Thoracic aorta (tissue), 2 donors: Measurements from ENCODE around the gene MSRB3. TPM values are rescaled to one million over a fixed set of nuclear protein-coding genes. Genes with fewer than 3 reads are reported as not detected.

Source experiments
- ATAC-seq: fragments of 150-250 bp; one replicate; pipeline ENCODE4 v1.8.0; 2017; ENCODE audit warnings: low read depth; ENCODE audit not compliant: insufficient number of reproducible peaks, low FRiP score
- DNase-seq: peaks from one replicate; pipeline ENCODE4 v3.0.0-alpha.2; 2020; ENCODE audit warnings: low spot score
- H3K27ac ChIP-seq, 2 donors: fragments of 200-600 bp; sonication (generic); 1 replicate in 1 of 2; 2 replicates in 1 of 2; pipeline ENCODE4 v1.5.1; 2016; ENCODE audit warnings: mild to moderate bottlenecking in 2 of 2, moderate library complexity in 2 of 2
- H3K27me3 ChIP-seq: fragments of 200-600 bp; sonication (generic); replicated peaks from 2 replicates; pipeline ENCODE4 v1.6.0; 2016; ENCODE audit warnings: mild to moderate bottlenecking; ENCODE audit not compliant: insufficient read depth
- H3K36me3 ChIP-seq: fragments of 200-600 bp; sonication (generic); one replicate; pipeline ENCODE4 v1.5.1; 2016
- H3K4me1 ChIP-seq, 2 donors: fragments of 200-600 bp; sonication (generic); 1 replicate in 1 of 2; 2 replicates in 1 of 2; pipeline versions ENCODE4 v1.5.1 to v1.6.0; 2016; ENCODE audit warnings: low read depth in 2 of 2, mild to moderate bottlenecking in 1 of 2; ENCODE audit not compliant: control insufficient read depth in 1 of 2
- H3K4me3 ChIP-seq: fragments of 200-600 bp; sonication (generic); 2 replicates; pipeline ENCODE4 v1.5.1; 2016; ENCODE audit warnings: mild to moderate bottlenecking
- H3K9me3 ChIP-seq: fragments of 200-600 bp; sonication (generic); 2 replicates; pipeline ENCODE4 v1.5.1; 2016
- total RNA-seq, 2 donors: library from RNA; depleted of rRNA; stranded (reverse); fragments of >200 nt; gene quantifications; one replicate each; pipeline versions ENCODE4 v1.1.0 to v1.2.3, GENCODE V29; 2016
- TF ChIP-seq, protein P1 (sequence below): fragments of 200-600 bp; sonication (generic); IDR thresholded peaks from one replicate; pipeline ENCODE4 v1.5.1; 2019; ENCODE audit warnings: antibody characterized with exemption

The MSRB3 gene
- total RNA-seq, 2 donors from 2014 or later, result 221 to 232 TPM

DNA sequence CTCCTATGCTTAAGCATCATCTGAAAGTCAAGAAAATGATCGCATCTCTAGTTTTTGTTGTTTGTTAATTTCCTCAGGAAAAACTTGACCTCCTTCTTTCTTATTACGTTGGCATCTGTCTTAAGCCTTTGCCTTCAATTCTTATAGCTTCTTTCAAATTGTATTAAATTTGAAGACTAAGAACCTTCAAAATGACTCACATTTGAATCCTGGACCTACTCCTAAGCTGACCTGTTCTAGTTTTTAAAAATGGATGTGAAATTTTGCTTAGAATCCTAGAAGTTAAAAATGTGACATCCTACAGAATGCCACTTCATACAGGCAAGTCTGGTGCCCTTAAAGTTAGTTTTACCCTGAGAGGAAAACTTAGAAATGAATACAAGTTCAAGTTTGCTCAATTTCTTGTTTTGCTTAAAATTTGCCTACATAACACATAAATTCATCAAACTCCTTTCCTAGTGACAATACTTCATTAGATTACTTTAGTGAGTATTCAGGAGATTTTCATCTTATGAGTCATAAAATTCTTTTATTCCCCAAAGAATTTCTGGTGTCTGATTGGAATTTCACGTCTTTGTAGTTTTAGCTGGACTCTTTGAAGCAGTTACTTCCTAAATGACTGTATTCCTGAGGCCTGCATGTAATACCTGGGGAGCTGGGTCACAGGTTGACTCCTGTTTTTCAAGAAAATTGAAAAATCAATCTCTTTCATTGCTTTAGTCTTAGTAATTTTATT, 152.3 kb downstream of the MSRB3 start:
- H3K27ac ChIP-seq, result no peak overlapping the region
- DNase-seq, result no peak
- TF ChIP-seq, protein P1, sequence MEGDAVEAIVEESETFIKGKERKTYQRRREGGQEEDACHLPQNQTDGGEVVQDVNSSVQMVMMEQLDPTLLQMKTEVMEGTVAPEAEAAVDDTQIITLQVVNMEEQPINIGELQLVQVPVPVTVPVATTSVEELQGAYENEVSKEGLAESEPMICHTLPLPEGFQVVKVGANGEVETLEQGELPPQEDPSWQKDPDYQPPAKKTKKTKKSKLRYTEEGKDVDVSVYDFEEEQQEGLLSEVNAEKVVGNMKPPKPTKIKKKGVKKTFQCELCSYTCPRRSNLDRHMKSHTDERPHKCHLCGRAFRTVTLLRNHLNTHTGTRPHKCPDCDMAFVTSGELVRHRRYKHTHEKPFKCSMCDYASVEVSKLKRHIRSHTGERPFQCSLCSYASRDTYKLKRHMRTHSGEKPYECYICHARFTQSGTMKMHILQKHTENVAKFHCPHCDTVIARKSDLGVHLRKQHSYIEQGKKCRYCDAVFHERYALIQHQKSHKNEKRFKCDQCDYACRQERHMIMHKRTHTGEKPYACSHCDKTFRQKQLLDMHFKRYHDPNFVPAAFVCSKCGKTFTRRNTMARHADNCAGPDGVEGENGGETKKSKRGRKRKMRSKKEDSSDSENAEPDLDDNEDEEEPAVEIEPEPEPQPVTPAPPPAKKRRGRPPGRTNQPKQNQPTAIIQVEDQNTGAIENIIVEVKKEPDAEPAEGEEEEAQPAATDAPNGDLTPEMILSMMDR, result no peak
- H3K4me1 ChIP-seq, result peaks cover 0 to 21% of the 10 kb centered on the region in 2 donors
- no peaks in the 10 kb centered on the region for H3K36me3 ChIP-seq
- H3K9me3 ChIP-seq, result peaks cover 13% of the 10 kb centered on the region
- H3K4me3 ChIP-seq, result no peak overlapping the region
- H3K27me3 ChIP-seq, result no peaks in the 10 kb centered on the region
- no peak for ATAC-seq

DNA sequence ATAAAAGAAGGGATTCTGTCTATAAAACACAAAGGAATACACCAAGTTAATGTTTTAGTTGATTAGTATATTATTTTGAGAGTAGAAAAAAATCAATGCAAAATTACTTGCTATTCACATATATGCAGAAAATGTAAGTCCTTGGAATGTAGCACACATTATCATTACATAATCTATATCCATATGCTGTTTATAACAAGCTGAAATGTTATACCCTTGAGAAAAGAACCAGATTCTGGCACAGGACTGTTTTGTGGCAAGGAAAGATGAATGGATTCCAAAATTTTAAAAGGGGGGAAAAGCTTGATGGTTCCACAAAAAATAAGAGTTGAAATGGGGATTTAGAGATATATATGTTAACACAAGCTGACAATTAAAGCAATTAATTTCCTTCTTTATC, 153.6 kb downstream of the MSRB3 start:
- TF ChIP-seq, protein P1, result no peak
- H3K27ac ChIP-seq, result no peak overlapping the region
- DNase-seq (no peak), ATAC-seq (no peak)
- peaks cover 0 to 21% of the 10 kb centered on the region in 2 donors for H3K4me1 ChIP-seq
- H3K36me3 ChIP-seq, result no peaks in the 10 kb centered on the region
- no peak overlapping the region for H3K4me3 ChIP-seq
- no peaks in the 10 kb centered on the region for H3K27me3 ChIP-seq
- peaks cover under 1% of the 10 kb centered on the region for H3K9me3 ChIP-seq

DNA sequence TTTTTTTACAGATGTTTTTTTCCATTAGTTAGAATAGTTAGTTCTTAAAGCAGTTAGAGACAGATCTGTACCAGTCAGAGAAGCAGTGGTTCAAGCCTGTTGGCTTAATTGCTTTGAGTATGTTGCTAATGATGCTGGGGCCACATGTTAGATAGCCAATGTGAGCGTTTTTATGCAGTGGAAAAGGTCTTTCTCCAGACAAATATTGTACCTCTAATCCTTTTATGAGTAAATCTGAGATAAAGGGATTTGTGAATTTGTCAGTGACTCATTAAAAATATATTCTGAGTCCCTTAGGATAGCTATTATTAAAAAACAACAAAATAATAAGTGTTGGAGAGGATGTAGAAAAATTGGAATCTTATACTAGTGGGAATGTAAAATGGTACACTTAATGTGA, 154.2 kb downstream of the MSRB3 start:
- Histone ChIP-seq H3K27me3 (no peaks in the 10 kb centered on the region), H3K4me3 (no peak overlapping the region)
- TF ChIP-seq, protein P1, result no peak

DNA sequence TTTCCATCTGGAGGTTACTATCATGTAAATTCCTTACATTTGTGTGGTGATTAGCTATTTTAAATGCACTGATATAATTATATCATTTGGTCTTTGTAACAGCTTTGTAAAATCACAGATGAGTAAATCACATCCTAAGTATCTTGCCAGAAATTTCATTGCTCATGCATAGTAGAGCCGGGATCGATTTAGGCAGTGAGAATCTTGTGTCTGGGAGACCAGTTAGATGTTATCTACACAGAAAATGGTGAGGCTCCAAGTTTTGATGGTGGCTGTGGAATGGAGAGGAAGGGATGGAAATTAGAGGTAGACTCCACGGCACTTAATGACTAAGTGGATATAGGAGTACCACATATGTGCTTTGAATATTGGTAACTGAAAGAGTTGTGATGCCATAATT, 156.3 kb downstream of the MSRB3 start:
- no peaks in the 10 kb centered on the region for H3K27me3 ChIP-seq
- H3K4me3 ChIP-seq, result no peak overlapping the region
- TF ChIP-seq, protein P1, result no peak
- no peak overlapping the region for H3K27ac ChIP-seq
- H3K9me3 ChIP-seq, result no peaks in the 10 kb centered on the region
- H3K36me3 ChIP-seq, result no peaks in the 10 kb centered on the region
- DNase-seq (no peak), ATAC-seq (no peak)
- peaks cover 0 to 21% of the 10 kb centered on the region in 2 donors for H3K4me1 ChIP-seq

More for the DNA sequence above, 154.2 kb downstream of the MSRB3 start:
- Histone ChIP-seq H3K9me3 (no peaks in the 10 kb centered on the region), H3K4me1 (peaks cover 0 to 21% of the 10 kb centered on the region in 2 donors), H3K36me3 (no peaks in the 10 kb centered on the region), H3K27ac (no peak overlapping the region)
- DNase-seq (no peak), ATAC-seq (no peak)

DNA sequence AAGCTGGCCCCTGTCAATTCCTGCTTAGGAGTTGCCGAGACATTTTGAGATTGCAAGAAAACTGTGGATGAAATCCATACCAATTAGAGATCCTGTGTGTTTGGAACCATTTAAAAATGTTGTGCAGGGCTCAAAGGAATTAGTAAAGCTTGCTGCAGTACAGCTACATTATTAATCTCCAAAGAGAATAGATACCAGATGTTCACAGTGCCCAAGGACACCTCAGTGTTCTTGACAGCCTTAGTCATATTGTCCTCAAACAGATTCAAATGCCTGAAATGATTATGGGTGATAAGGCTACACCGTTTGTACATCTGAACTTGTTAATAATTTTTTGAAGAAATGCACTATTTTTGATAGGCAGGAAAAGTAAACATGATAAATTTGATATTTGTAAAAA, 164.6 kb downstream of the MSRB3 start:
- H3K9me3 ChIP-seq, result no peaks in the 10 kb centered on the region
- TF ChIP-seq, protein P1, result no peak
- DNase-seq (no peak), ATAC-seq (no peak)
- H3K36me3 ChIP-seq, result no peaks in the 10 kb centered on the region
- no peak overlapping the region for H3K27ac ChIP-seq
- H3K4me3 ChIP-seq, result no peak overlapping the region
- H3K4me1 ChIP-seq, result no peaks in the 10 kb centered on the region
- no peaks in the 10 kb centered on the region for H3K27me3 ChIP-seq
